HG03354 (cell line): Measurements from ENCODE around the gene STXBP2.
A peak's percentile ranks its signal among the peaks of the same experiment; 100 is the strongest.

Experiments
- ATAC-seq: cut with Tn5 transposase; IDR thresholded peaks from one replicate; pipeline ENCODE4 v1.9.1; 2021; ENCODE audit warnings: mild to moderate bottlenecking; ENCODE audit not compliant: unreplicated experiment, poor library complexity, severe bottlenecking

STXBP2 gene

GRCh38 chr19:7636691-7637373, at the start of gene STXBP2:
STXBP2 (plus strand) TSS chr19:7637110; CDS start chr19:7637150, 40 bp downstream.
- ATAC-seq = peak; percentile 74

DNA sequence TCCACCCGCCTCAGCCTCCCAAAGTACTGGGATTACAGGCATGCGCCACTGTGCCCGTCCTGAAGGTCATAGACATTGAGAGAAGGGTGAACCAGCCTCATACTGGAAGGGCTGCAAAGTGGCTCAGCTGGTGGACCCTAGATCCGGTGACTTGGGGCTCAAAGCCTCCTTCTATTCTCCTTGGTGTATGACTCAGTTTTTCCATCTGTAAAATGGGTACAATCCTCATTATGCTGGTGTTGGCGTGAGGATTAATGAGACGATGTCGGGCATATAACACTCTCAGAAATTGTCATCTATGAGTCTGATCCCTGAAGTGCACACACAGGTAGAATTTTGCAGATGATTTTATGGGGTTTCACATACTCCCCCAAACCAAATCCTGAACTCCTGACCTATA, 47.1 kb upstream of the STXBP2 start:
- ATAC-seq = no peak

DNA sequence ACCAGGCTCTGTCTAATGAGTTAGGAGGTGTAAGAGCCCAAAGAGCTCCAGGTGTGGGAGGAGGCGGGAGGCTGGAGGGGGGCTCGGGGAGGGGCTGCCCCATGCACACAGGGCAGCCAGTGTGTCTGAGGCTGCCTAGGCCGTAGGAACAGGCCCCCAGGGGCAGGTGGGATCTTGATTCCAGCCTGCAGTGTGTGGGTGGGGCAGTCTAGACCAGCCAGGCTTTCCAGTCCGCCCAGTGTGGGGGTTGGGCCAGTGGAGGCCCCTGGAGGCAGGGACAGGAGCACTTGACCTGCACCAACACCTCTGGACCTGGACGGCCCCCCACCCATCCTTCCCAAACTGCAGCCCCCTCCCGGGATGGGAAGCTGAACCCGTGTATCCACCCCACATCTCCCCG, 46.7 kb upstream of the STXBP2 start:
- ATAC-seq = no peak

DNA sequence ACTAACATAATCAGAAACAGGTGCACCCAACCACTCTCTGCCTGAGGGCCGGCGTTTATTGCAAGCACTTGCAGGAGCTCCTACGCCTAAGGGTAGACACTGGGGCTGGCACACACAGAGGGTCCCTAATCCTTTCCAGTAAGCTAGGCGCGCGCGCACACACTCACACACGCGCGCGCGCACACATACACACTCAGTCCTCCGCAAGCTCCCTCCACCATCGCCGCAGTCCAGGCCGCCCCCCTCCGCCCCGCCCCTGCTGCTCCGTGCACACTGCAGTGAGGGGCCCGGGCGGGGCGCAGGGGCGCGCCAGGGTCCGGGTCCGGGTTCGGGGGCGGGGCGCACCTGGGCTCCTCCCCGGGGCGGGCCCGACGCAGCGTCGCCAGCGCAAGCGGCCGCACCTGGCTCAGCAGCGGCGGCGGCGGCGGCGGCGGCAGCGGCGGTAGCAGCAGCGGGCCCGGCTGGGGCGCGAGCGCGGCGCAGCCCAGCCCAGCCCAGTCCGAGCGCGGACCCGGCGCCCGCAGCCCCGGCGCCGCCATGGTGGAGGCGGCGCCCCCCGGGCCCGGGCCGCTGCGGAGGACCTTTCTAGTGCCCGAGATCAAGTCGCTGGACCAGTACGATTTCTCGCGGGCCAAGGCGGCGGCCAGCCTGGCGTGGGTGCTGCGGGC, 41.3 kb upstream of the STXBP2 start, which contains the start of gene CAMSAP3:
Gene CAMSAP3 (plus strand): TSS at position 398 of the 668 bp plus-strand sequence. CDS start 140 bp downstream, at position 538.
- ATAC-seq = peak; percentile 54

GRCh38 chr19:7596211-7596937, 40.5 kb upstream of the STXBP2 start:
- peak; percentile 28 for ATAC-seq

GRCh38 chr19:7597689-7598088, 39.2 kb upstream of the STXBP2 start:
- ATAC-seq = no peak

DNA sequence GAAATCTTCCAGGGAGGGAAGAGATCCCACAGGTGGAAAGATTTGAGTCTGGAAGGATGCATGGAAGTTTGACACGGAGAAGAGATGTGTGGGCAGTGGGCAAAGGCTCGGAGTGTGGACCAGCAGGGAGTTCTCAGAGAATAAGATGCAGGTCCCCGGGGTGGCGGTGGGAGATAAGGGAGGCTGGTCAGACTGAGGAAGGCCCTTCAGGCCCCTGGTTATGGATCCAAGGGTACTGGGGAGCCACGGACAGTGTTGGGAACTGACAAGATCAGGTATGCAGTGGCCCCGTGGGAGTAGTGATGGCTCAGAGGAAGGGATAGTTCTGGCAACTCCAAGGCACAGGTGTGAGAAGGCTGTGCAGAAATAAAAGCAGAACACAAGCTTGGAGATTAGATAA, 38.7 kb upstream of the STXBP2 start:
- ATAC-seq = no peak

DNA sequence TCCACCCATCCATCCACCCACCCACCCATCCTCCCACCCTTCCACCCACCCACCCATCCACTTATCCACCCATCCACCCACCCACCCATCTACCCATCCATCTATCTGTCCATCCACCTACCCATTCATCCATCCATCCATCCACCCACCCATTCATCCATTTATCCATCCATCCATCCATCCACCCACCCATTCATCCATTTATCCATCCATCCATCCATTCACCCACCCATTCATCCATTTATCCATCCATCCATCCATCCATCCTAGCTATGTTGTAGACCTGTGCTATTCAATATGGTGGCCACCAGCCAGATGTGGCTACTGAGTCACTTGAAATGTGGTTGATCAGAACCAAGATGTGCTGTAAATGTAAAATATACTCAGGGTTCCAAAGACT, 36.2 kb upstream of the STXBP2 start:
- ATAC-seq = no peak

DNA sequence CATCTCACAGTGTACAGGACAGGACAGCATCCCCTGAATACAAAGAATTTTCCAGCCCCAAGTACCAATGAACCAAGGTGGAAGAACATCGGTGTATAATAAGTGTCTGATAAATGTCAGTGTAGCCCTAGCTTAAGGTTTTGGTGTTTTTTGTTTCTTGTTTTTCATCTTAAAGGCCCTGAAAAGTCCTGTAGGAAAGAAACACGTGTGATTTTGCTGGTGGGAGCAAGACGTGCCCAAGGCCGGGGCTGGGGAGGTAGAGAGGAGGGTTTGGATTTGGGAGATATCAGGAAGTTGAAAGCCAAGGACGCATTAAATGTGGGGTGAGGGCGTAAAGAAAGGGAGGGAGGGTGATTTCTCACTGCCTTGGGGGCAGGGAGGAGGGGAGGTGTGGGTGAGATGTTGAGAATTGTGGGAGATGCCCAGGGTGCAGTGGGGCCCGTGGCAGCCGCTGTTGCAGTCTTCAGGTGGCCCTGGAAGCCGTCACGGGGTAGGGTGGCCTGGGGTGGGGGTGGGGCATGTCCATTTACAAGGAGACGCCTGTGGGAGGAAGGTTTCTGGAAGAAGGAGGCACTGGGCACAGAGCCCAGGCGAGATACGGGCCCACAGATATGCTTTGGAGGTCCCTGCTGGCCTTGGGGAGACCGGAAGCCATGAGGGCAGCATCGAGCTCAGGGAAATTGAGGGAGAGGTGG, 34.5 kb upstream of the STXBP2 start:
- ATAC-seq = no peak

GRCh38 chr19:7602935-7603497, 33.9 kb upstream of the STXBP2 start:
- ATAC-seq = no peak

DNA sequence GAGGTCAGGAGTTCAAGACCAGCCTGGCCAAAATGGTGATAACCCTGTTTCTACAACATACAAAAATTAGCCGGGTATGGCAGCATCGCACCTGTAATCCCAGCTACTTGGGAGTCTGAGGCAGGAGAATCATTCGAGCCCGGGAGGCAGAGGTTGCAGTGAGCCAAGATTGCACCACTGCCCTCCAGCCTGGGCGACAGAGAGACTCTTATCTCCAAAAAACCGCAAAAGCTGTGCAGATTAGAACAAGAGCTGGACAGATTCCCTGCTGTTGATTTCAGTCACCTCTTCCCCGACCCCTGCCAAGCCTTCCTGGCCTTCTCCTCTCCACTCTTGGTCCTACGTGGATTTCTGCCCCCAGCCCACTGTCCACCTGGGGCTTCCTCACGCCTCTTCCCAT, 33.0 kb upstream of the STXBP2 start:
- ATAC-seq = no peak

- no peak for ATAC-seq
These were observed 31.3 kb upstream of the STXBP2 start for GRCh38 chr19:7605490-7606222.

DNA sequence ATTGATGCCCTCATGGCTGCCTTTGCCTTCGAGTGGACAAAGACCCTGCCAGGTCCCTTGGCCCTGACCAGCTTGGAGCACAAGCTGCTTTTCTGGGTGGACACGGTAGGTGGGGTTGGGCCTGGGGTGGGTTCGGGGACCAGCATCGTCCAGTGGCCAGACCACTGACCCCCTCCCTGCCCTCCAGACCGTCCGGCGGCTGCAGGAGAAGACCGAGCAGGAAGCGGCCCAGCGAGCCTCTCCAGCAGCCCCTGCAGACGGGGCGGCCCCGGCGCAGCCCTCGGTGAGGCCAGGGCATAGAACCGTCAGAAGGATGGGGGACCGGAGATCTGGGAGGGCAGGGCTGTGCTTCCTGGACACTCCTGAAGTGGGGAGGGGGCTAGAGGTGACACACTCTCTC, 30.6 kb upstream of the STXBP2 start:
- no peak for ATAC-seq

- no peak for ATAC-seq
These were observed 29.6 kb upstream of the STXBP2 start for GRCh38 chr19:7607212-7607873.

GRCh38 chr19:7607874-7608560, 28.9 kb upstream of the STXBP2 start:
- ATAC-seq = no peak

GRCh38 chr19:7610491-7611240, 26.2 kb upstream of the STXBP2 start:
- no peak for ATAC-seq

- no peak for ATAC-seq
These were observed 25.2 kb upstream of the STXBP2 start for GRCh38 chr19:7611541-7612279.
